Hematopoietic multipotent progenitor cell treated with erythropoietin and hydrocortisone succinate and interleukin-3 and kit ligand, for 15 days (in vitro differentiated cells): ENCODE results near the gene CYB561.
A peak's percentile ranks its signal among the peaks of the same experiment; 100 is the strongest.

Experiments
- DNase-seq: peaks from one replicate; pipeline ENCODE4 v3.0.0-alpha.2; 2015; ENCODE audit warnings: low spot score

Gene CYB561

GRCh38 chr17:63407741-63408330 lies 38.3 kb downstream of the CYB561 start:
- DNase-seq: no peak

- peak; percentile 85 for DNase-seq
Measured at GRCh38 chr17:63406689-63407330, 39.3 kb downstream of the CYB561 start.

GRCh38 chr17:63405741-63406261 lies 40.3 kb downstream of the CYB561 start:
- DNase-seq: peak; percentile 70

- no peak for DNase-seq
Measured at GRCh38 chr17:63405020-63405419, 41.1 kb downstream of the CYB561 start.

GRCh38 chr17:63402431-63403212 lies 43.5 kb downstream of the CYB561 start:
- DNase-seq: no peak

- DNase-seq: no peak
Measured at GRCh38 chr17:63399856-63400255, 46.2 kb downstream of the CYB561 start.

- DNase-seq: no peak
Measured at GRCh38 chr17:63399316-63399715, 46.8 kb downstream of the CYB561 start.

GRCh38 chr17:63398680-63399079 lies 47.4 kb downstream of the CYB561 start:
- DNase-seq: no peak

- no peak for DNase-seq
Measured at GRCh38 chr17:63395075-63395805, 50.9 kb downstream of the CYB561 start.

- DNase-seq: no peak
Measured at GRCh38 chr17:63390090-63390489, 56.0 kb downstream of the CYB561 start.

GRCh38 chr17:63387656-63388340 lies 58.3 kb downstream of the CYB561 start:
- no peak for DNase-seq

GRCh38 chr17:63382826-63383225 lies 63.3 kb downstream of the CYB561 start:
- DNase-seq: no peak
